NCI-H2171 (cell line): ENCODE results near the gene POU2F1.

Experiments
- DNase-seq: peaks from one replicate; lab custom pipeline; 2025; lab: John Stamatoyannopoulos, UW

Gene POU2F1

DNA sequence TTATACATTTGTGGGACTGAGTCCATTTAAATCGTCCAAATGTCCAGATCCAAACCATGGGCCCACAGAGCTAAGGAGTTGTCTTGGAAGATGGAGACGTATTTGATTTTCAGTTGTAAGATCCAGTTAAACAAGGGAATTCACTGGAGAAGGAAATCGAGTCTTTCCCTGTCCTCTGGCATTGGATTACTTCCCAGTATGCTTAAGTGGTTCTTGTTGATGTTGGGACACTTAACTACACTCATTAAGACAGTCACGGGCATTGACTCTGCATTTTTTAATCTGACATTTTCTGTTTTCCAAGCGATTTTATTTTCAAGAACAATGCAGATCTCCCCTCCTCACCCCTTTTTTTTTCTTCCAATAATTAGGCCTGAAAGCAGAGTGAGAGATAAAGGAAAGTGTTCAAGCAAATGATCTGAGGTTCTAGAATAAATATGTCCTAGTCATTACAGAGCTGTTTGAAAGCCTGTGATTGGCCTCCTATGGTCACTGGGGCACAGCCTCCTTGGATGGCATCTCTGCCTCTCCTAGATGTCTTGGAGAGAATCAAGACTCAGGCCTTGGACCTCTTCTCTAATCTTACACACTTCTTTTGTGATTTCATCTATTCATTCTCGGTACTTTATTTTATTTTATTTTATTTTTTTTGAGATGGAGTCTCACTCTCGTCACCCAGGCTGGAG, 248.7 kb downstream of the POU2F1 start:
- DNase-seq: no peak

DNA sequence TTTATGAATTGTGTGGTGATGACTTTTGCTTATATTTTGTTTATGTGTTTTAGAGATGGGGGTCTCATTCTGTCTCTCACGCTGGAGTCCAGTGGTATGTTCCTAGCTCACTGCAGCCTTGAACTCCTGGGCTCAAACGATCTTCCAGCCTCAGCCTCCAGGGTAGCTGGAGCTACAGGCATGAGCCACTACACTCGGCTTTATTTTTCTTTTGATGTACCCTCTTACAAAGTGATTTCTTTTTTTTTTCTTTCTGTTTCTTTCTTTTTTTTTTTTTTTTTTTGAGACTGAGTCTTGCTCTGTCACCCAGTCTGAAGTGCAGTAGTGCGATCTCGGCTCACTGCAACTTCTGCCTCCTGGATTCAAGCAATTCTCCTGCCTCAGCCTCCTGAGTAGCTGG, 250.9 kb downstream of the POU2F1 start:
- DNase-seq: no peak

DNA sequence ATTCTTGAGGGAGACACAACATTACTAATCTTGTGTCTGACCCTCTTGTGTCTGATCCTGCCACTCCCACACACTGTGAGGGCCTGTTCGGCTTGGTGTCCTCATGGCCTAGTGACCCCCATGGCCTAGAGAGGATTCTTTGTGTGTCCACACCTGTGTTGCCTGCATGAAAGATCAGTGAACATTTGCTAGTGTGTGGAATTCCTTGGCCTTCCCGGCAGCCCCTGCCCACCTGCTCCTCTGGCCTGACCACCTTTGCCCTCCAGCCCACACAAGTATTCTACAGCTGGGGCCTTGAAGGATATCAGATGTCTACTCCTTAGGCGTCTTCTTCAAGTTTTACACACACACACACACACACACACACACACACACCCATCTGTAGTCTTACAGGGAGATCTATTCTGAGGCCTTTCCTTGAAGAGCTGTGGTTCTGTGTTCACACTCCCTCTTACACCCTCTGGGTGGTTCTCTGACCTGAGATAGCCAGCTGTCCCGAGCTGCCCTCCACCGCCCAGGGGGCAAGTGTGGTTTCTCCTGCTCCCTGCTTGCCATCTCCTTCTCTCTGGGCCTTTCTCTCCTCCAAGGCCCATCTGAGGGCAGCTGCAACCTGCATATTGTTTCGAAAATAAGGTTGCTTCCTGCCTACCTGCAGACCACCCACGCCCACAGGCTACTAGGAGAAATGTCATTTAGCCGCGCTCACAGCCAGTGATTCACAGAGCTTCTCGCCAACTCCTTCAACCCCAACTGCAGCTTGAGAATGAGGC, 252.3 kb downstream of the POU2F1 start:
- DNase-seq: no peak

DNA sequence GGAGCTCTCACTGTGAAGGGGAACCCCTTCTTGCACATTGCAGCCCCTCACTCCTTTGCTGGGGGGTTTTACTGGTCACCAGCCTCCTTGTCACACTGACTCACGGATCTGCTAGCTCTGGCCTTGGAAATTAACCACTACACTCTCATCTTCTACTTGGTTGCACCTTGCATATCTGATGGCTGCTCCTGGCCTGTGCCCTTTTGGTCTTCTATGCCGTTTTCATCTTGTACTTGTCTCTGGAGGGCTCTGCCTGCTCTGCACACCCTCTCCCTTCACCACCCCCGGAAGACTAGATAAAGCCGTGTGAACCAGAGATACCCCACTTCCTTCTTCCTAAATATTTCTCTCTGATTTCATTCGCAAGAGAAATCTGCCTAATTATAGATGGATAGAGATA, 253.1 kb downstream of the POU2F1 start:
- no peak for DNase-seq

DNA sequence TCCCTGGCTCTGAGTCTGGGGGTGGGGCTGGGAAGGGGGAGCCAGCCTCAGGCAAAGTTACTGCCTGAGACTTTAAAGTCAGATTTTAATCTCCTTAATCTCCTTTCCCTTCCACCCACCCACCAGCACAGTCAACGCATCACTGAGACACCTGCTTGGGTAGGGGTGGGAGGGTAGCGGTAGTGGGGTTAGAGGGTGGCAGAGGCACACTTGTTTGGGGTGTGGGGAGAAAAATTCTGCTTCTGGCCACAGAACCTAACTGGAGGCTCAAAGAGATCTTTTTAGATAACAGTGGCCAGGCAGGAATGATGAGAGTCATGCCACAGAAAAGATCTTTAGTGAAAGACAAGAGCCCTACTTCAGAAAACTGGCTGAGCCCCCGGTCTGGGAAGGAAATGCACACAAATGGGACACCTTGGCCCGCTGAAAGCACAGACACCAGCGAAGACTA, 253.5 kb downstream of the POU2F1 start:
- no peak for DNase-seq

GRCh38 chr1:167476061-167476460, 255.4 kb downstream of the POU2F1 start:
- DNase-seq: no peak
